Body of pancreas (tissue), 4 donors: ENCODE measurements around the gene GET3.

Experiments
- CTCF ChIP-seq, 7 experiments: fragments of 450-650 bp in 4 of 7; fragments of 200-600 bp in 3 of 7; sonication (generic) in 3 of 7; IDR thresholded peaks; one replicate each; pipeline ENCODE4 v1.5.1; 2016 to 2019; ENCODE audit warnings: antibody characterized with exemption in 7 of 7
- POLR2A ChIP-seq, 3 donors: fragments of 450-650 bp; IDR thresholded peaks; one replicate each; pipeline ENCODE4 v1.6.1; 2016; ENCODE audit warnings: antibody characterized with exemption in 3 of 3, mild to moderate bottlenecking in 2 of 3

GRCh38 chr19:12766051-12766521, 28.8 kb downstream of the GET3 start:
- no peak for TF ChIP-seq POLR2A (IDR thresholded peaks at IDR 0.05)
- TF ChIP-seq CTCF (IDR thresholded peaks at IDR 0.05), result peak; percentile 51 to 90 (median 74)
